Cardiac muscle cell (in vitro differentiated cells and primary cell): Measurements from ENCODE around the gene C17orf67. TPM values are rescaled to one million over a fixed set of nuclear protein-coding genes. Genes with fewer than 3 reads are reported as not detected.

Source experiments
- DNase-seq, 2 donors: peaks; one replicate each; pipeline versions ENCODE4 v3.0.0 to v3.0.0-alpha.2; 2010 to 2017; ENCODE audit warnings: low read depth in 1 of 2, low spot score in 1 of 2
- H3K27ac ChIP-seq: fragments of 200-600 bp; sonication (generic); 2 replicates; pipeline ENCODE4 v1.5.1; 2016
- H3K27me3 ChIP-seq: fragments of 200-600 bp; sonication (generic); 2 replicates; pipeline ENCODE4 v1.6.0; 2016; ENCODE audit warnings: control low read depth
- H3K36me3 ChIP-seq: fragments of 200-600 bp; sonication (generic); 2 replicates; pipeline ENCODE4 v1.5.1; 2016; ENCODE audit warnings: control low read depth
- H3K4me1 ChIP-seq: fragments of 200-600 bp; sonication (generic); 2 replicates; pipeline ENCODE4 v1.8.1; 2017; ENCODE audit warnings: low read depth, mild to moderate bottlenecking, mixed run types
- H3K4me3 ChIP-seq: fragments of 200-600 bp; sonication (generic); 2 replicates; pipeline ENCODE4 v1.5.1; 2016; ENCODE audit warnings: mild to moderate bottlenecking
- H3K9me3 ChIP-seq: fragments of 200-600 bp; sonication (generic); 2 replicates; pipeline ENCODE4 v1.5.1; 2017; ENCODE audit warnings: low read depth, mild to moderate bottlenecking, control low read depth
- CTCF ChIP-seq: IDR thresholded peaks from 2 replicates; pipeline ENCODE4 v1.5.1; 2012; ENCODE audit warnings: low read depth, mild to moderate bottlenecking, low read length
- polyA plus RNA-seq: library from polyadenylated mRNA; unstranded; fragments of >200 nt; fragmentation: Nextera tagmentation; extraction: Ambion mirVana; gene quantifications from 2 replicates; pipeline ENCODE4 v1.2.1, GENCODE V29; 2016
- total RNA-seq: library from RNA; depleted of rRNA; stranded (reverse); fragments of >200 nt; gene quantifications from 2 replicates; pipeline ENCODE4 v1.2.3, GENCODE V29; 2016

Gene C17orf67
- total and polyA plus RNA-seq, 2 experiments from 2014 or later = 0.74 to 2.6 TPM

- TF ChIP-seq CTCF = no peak
- Histone ChIP-seq H3K4me3 (no peak overlapping the region), H3K36me3 (peaks cover 5% of the 10 kb centered on the region)
Observed at GRCh38 chr17:56866076-56866475, 32.4 kb upstream of the C17orf67 start.

DNA sequence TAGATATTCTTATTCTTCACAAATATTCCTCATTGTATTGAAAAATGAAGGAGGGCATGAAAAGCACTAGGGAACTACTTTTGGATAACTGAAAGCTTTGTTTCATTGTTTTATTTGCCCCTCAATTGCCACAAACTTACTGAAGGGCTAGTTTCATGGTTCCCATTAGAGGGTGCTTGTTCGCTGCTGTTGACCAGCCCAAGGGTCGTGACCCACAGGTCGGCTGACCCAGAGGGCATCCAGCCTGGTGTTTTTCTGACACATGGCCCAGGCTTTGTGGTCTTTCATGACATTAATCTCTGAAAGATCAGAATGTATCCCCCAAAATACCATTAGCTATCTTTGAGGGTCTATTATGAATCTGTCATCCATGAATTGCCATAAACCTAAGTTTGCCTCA is 30.3 kb upstream of the C17orf67 start:
- H3K4me3 ChIP-seq = no peak overlapping the region

More at GRCh38 chr17:56866076-56866475, 32.4 kb upstream of the C17orf67 start:
- Histone ChIP-seq H3K9me3 (no peaks in the 10 kb centered on the region), H3K27ac (no peak overlapping the region), H3K4me1 (peaks cover 4% of the 10 kb centered on the region), H3K27me3 (no peaks in the 10 kb centered on the region)
- DNase-seq = peak in 1 of 2 donors; percentile 31

DNA sequence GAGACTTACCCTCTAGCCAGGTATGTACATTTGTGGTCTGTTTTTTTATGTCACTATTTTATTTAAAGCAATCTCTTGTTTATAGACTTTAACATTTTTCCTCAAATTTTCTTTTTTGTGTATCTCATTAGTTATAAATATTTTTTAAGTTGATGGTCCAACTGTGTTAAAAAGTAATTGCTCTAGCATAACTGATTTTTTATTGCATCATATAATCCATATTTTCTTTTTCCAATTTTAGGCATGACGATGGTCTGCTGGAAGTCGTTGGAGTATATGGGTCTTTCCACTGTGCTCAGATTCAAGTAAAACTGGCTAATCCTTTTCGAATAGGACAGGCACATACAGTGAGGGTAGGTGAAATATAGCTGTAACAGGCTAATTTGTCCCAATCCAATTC is 28.2 kb upstream of the C17orf67 start:
- TF ChIP-seq CTCF = no peak
- Histone ChIP-seq H3K27ac (no peak overlapping the region), H3K27me3 (no peaks in the 10 kb centered on the region), H3K9me3 (no peaks in the 10 kb centered on the region), H3K36me3 (peaks cover 5% of the 10 kb centered on the region), H3K4me3 (no peak overlapping the region), H3K4me1 (peaks cover 12% of the 10 kb centered on the region)
- DNase-seq = no peak

More for the DNA sequence above, 30.3 kb upstream of the C17orf67 start:
- H3K9me3 ChIP-seq = no peaks in the 10 kb centered on the region
- peaks cover 5% of the 10 kb centered on the region for H3K36me3 ChIP-seq
- no peak for TF ChIP-seq CTCF
- H3K27ac ChIP-seq = no peak overlapping the region
- H3K4me1 ChIP-seq = peaks cover 12% of the 10 kb centered on the region
- DNase-seq = no peak
- H3K27me3 ChIP-seq = no peaks in the 10 kb centered on the region

DNA sequence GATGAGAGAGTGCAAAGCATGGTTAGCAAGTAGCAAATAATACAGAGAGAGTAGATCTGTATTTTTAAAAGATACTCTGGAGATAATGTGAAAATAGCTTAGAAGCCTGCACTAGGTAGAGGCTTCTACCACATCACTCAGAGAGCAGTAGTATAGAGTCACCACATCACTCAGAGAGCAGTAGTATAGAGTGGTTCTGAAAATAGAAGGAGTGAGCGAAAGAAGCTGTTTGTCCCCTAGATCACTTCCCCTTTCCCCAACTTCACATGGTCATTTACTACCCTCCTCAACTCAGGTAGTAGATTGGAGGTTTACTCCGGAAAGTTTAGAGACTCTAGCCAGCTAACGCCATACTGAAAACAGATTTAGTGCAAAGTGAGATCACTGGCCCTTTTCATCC is 17.3 kb upstream of the C17orf67 start:
- no peak for DNase-seq
- Histone ChIP-seq H3K9me3 (no peaks in the 10 kb centered on the region), H3K27ac (no peak overlapping the region), H3K27me3 (no peaks in the 10 kb centered on the region), H3K36me3 (peaks cover 3% of the 10 kb centered on the region), H3K4me1 (no peaks in the 10 kb centered on the region), H3K4me3 (no peak overlapping the region)
- TF ChIP-seq CTCF = no peak

DNA sequence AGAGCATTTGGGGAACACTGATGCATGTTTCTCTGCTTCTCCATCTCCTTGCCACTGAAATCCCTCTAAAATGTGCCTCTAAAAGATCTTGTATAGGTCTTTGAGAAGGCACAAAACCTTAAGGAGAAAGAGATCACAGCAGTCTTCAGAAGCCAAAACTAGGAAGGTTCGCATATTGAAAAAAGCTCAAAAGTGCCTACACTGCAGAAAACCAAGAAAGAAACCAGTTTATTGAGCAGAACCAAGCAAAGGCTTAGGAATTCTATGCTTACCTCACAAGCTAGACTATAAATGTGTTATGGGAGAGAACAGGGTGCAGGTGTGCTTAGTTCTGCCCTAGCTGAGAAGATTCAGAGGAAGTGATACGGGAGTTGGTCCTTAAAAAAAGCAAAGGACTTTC is 16.9 kb upstream of the C17orf67 start:
- TF ChIP-seq CTCF = no peak
- Histone ChIP-seq H3K36me3 (peaks cover 3% of the 10 kb centered on the region), H3K27me3 (no peaks in the 10 kb centered on the region), H3K27ac (no peak overlapping the region), H3K4me1 (no peaks in the 10 kb centered on the region), H3K4me3 (no peak overlapping the region), H3K9me3 (no peaks in the 10 kb centered on the region)
- no peak for DNase-seq

DNA sequence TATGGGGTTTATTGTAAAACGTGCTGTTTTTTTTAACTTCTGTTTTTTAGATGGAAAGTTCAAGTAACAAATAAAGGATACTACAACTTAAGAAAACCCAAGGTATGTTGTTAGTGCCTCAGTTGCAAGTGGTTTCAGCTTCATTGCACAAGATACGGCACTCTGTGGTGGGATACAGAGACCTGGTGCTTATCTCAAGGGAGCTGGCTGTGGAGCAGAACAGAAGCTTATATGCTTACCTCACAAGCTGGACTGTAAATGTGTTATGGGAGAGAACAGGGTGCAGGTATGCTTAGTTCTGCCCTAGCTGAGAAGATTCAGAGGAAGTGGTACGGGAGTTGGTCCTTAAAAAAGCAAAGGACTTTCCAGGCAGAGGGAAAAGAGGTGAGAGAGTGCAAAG is 15.4 kb upstream of the C17orf67 start:
- no peak for TF ChIP-seq CTCF
- H3K4me1 ChIP-seq = no peaks in the 10 kb centered on the region
- H3K36me3 ChIP-seq = peaks cover 3% of the 10 kb centered on the region

More for the DNA sequence above, 15.4 kb upstream of the C17orf67 start:
- no peak for DNase-seq
- no peak overlapping the region for H3K27ac ChIP-seq
- H3K27me3 ChIP-seq = no peaks in the 10 kb centered on the region
- H3K9me3 ChIP-seq = no peaks in the 10 kb centered on the region
- no peak overlapping the region for H3K4me3 ChIP-seq
